Stimulated activated CD4-positive, alpha-beta T cell treated with anti-CD3 and anti-CD28 coated beads, Interleukin-1b, Interleukin-23, amount 100 ng/mL, for 4 hours (primary cell): Measurements from ENCODE around the gene ESRRG.

ENCODE experiments used
- DNase-seq, 2 donors: peaks; one replicate each; pipeline ENCODE4 v3.0.0-alpha.2; 2020; ENCODE audit warnings: low read depth in 2 of 2

Gene ESRRG

GRCh38 chr1:216627252-216627651 lies 96.0 kb downstream of the ESRRG start:
- no peak for DNase-seq

- no peak for DNase-seq
Measured at GRCh38 chr1:216626394-216627067, 96.7 kb downstream of the ESRRG start.

GRCh38 chr1:216621536-216621935 lies 101.7 kb downstream of the ESRRG start:
- no peak for DNase-seq

GRCh38 chr1:216617081-216617875 lies 106.0 kb downstream of the ESRRG start:
- DNase-seq = no peak

- no peak for DNase-seq
Measured at GRCh38 chr1:216616425-216616824, 106.8 kb downstream of the ESRRG start.

- no peak for DNase-seq
Measured at GRCh38 chr1:216614011-216614934, 109.0 kb downstream of the ESRRG start.

GRCh38 chr1:216612291-216612690 lies 110.9 kb downstream of the ESRRG start:
- no peak for DNase-seq

- DNase-seq = no peak
Measured at GRCh38 chr1:216607067-216607697, 116.0 kb downstream of the ESRRG start.

- no peak for DNase-seq
Measured at GRCh38 chr1:216606047-216606637, 117.1 kb downstream of the ESRRG start.

- DNase-seq = no peak
Measured at GRCh38 chr1:216604771-216605170, 118.5 kb downstream of the ESRRG start.

GRCh38 chr1:216600730-216601609 lies 122.3 kb downstream of the ESRRG start:
- no peak for DNase-seq

GRCh38 chr1:216599851-216600250 lies 123.4 kb downstream of the ESRRG start:
- no peak for DNase-seq

GRCh38 chr1:216598448-216598847 lies 124.8 kb downstream of the ESRRG start:
- no peak for DNase-seq

GRCh38 chr1:216596281-216596862 lies 126.9 kb downstream of the ESRRG start:
- no peak for DNase-seq

GRCh38 chr1:216587715-216588114 lies 135.5 kb downstream of the ESRRG start:
- DNase-seq = no peak

- DNase-seq = no peak
Measured at GRCh38 chr1:216582151-216582550, 141.1 kb downstream of the ESRRG start.

- no peak for DNase-seq
Measured at GRCh38 chr1:216580538-216581057, 142.6 kb downstream of the ESRRG start.

GRCh38 chr1:216576234-216576937 lies 146.8 kb downstream of the ESRRG start:
- no peak for DNase-seq

- DNase-seq = no peak
Measured at GRCh38 chr1:216566641-216567205, 156.5 kb downstream of the ESRRG start.
